NOMO-1 treated with DMSO at 0.1 percent for 48 hours (cell line): ENCODE measurements around the gene CALN1.
"Not testable (repeated sequence)": the region's sequence is repeated elsewhere in the genome, so short reads cannot be mapped to it uniquely, and the experiment has no call there.

Experiments used
- DNase-seq: peaks from one replicate; lab custom pipeline; 2025; ENCODE audit not compliant: unreplicated experiment; lab: John Stamatoyannopoulos, UW

Gene CALN1

GRCh38 chr7:72409638-72410015, 2.5 kb downstream of the CALN1 start:
- DNase-seq: no peak

- DNase-seq: no peak
Observed at GRCh38 chr7:72408966-72409637, 3.0 kb downstream of the CALN1 start.

- DNase-seq: no peak
Observed at GRCh38 chr7:72406820-72407403, 5.2 kb downstream of the CALN1 start.

DNA sequence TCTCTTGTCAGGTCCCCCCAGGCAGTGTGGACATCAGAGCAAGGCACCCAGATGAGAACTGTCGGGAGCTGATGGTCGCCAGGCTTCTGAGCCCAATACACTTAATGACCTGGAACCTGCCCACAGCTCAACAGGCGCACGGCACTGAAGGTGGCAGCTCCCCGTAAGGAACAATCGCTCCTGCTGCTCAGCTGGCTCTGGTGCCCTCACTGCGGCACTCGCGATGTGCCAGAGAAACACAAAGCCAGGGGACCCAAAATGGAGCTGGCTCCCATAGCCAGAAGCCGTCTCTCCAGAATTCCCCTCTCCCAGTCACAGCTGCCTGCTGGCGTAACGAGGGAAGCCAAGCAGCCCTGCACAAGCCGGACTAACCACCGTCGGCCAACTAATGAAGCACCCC, 6.3 kb downstream of the CALN1 start:
- DNase-seq: no peak

- DNase-seq: peak; percentile 88
Observed at GRCh38 chr7:72405418-72405817, 6.7 kb downstream of the CALN1 start.

- DNase-seq: no peak
Observed at GRCh38 chr7:72404743-72405142, 7.4 kb downstream of the CALN1 start.

DNA sequence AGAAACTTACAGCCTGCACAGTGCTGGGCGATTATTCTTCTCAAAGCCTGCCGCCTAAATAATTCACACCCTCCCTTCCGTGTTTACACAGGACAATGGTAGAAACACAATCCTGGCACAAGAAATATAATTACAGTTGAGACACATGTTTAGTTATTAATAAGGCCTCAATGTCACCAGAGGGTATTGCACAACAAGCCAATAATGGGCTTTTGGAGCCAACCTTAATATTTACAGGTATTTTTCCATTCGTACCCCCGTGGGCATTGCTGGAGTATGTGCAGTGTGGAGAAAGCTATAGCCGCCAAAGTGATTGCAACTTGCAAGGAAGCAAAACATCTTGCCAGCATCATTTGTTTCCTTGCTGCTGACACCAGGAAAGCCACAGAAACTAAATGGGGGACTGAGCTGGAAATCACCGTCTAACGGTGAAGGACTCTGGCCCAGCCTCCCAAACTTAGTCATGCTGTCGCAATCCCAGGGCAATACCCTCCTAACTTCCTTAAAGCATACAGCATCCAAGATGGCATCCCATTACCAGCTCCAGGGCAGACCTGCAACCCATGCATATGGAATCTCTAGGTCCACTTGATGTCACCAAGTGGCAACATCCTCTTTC, 8.6 kb downstream of the CALN1 start:
- peak; percentile 87 for DNase-seq

GRCh38 chr7:72394016-72394415, 18.1 kb downstream of the CALN1 start:
- DNase-seq: peak; percentile 51

DNA sequence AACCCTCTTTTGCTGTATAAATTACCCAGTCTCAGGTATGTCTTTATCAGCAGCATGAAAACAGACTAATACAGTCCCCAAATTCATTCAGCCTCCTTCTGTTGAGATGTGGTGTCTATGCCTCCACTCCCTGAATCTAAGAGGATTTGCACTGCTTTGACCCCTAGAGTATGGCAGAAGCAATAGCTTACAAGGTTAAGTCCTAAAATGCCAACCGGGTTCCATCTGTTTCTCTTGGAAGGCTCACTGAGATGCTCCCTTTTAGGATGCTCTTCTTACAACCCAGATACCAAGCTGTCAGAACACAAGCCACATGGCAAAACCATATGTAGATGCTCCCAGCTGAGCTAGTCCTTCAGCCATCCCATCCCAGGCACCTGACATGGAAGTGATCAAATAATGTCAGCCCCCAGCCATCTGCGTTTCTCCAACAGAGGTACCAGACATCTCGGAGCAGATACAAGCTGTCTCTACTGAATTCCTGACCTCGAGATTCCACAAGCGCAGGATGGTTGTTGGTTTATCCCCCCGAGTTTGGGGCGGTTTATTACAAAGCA, 20.2 kb downstream of the CALN1 start:
- DNase-seq: no peak

GRCh38 chr7:72386118-72386517, 26.0 kb downstream of the CALN1 start:
- DNase-seq: no peak

DNA sequence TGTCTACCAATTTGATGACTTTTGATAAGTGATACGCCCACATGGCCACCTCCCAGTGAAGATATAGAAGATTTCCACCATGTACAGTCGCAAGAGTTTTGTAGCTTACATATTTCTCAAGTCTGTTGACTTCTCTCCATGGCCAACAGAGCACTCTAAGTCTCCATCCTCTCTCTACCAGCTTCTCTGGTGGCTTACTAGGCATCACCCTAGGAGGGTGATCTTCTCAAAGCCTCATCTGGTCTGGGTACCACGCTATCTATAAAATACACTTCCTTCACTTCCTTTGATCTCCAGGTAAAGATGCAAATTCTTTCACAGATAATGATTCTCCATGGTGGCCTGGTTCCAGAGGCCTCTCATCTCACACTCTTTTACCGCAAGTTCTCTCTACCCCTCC, 49.9 kb downstream of the CALN1 start:
- no peak for DNase-seq

DNA sequence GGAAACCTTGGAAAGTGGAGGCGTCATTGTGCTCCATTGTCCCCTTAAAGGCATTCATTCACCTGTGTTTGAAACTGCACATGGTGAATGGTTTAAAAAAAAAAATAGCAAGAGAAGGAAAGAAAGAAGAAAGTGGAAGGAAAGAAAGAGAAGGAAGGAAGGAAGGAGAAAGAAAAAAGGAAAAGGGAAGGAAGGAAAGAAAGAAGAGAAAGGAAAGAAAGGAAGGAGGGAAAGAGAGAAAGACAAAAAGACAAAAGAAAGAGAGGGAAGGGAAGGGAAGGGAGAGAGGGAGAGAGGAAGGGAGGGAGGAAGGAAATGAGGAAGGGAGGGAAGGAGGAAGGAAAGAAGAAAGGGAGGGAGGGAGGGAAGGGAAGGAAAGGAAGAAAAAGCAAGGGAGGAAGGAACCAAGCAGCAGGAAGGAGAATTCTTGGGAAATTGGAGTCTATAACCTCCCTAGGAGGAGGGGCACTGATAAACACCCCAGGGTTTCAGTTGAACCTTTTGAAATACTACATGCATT, 66.9 kb downstream of the CALN1 start:
- DNase-seq: no peak

DNA sequence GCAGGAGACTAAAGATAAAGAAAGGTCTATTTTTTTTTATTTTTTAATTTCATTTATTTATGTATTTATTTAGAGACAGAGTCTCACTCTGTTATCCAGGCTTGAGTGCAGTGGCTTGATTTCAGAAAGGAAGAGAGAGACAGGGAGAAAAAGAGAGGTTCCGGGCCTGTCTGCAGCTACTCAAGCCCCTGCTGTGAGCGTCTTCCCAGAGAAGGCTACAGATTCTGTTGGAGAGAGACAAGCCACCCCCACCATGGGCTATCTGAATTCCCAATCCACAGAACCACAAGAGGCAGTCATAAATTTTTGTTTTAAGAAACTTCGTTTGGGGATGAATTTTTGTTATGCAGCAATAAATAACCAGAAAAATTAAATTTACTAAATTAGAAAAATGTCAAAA, 68.1 kb downstream of the CALN1 start:
- no peak for DNase-seq

GRCh38 chr7:72343354-72343753, 68.8 kb downstream of the CALN1 start:
- not testable (repeated sequence) for DNase-seq

- DNase-seq: no peak
Observed at GRCh38 chr7:72337390-72338167, 74.6 kb downstream of the CALN1 start.

GRCh38 chr7:72336632-72337389, 75.3 kb downstream of the CALN1 start:
- DNase-seq: no peak

- DNase-seq: no peak
Observed at GRCh38 chr7:72336382-72336631, 75.8 kb downstream of the CALN1 start.

DNA sequence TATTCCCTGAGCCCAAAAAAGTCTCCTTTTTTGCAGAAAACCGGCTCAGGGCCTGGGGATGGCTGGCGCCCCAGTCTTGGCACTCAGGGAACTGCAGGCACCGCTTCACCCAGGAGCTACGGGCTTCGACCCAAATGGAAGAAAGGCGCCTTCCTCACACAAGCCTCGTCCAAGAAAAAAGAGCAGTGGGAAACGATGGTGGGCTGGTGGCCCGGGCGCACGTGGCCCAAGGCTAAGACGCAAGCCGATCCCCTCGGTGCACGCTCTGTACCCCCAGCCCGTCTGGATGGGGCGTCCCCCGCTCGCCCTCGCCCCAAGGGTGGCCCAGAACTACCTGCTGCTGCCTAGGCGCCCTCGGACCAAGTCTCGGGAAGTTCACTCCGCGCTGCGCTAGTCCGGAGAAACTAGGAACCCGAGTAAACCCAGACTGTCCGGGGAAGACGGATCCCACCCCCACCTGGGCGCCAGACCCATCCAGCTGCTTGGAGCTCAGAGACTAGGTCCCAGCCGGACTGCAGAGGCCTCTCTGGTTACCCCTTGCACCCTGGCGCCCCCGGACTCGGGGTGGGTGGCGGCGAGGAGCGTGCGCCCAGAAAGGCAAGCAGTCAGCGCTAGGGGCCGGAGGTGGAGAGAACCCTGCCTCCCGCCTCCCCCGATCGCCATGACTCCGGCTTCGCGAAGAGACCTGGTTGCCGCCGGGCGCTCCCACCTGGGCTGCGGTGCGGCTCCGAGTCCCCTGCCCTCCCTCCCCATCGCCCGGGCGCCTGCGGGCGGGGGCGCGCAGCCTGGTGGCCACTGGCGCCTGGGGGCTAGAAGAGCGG, 76.4 kb downstream of the CALN1 start:
- no peak for DNase-seq

DNA sequence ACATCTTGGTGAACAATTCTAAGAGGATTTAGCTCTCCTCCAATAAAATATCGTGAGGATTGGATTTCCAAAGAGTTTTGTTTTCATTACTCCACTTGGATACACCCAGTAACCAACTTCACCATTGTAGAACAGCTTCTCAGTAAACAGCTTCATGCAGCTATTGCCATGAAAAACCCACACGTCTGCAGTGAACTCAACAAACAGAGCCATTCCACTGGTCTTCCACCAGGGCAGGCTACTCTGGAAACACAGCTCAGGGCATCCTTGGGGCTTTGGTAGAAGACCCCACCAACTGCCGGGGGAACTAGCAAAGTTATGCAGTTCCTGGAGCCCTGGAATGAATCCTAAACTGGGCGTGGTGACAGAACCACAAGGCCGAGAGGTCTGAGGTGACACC, 77.4 kb downstream of the CALN1 start:
- no peak for DNase-seq

DNA sequence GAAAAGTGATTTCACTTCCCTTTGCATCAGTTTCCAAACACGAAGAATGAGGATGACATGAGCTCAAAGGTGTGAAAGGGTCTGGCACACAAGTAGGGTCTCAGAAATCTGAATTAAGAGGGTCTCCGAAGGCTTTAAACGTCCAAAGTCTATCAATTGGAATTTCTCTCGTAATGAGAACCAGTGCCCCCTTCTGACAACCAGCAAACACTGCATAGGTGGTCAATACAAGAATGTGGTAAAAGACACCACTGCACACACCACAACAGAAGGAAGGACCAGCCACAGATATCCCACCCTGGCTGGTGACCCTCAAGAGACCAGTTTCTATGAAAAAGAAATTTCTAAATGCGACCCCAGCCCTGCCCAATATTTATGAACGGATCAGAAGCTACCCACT, 78.1 kb downstream of the CALN1 start:
- DNase-seq: no peak
